ENCODE measurements around the gene CDCA7L.
"Not testable (repeated sequence)": the region's sequence is repeated elsewhere in the genome, so short reads cannot be mapped to it uniquely, and the experiment has no call there.

CDCA7L gene

GRCh38 chr7:21939136-21939857, 6.4 kb downstream of the CDCA7L start:
- TF ChIP-seq, protein P1, sequence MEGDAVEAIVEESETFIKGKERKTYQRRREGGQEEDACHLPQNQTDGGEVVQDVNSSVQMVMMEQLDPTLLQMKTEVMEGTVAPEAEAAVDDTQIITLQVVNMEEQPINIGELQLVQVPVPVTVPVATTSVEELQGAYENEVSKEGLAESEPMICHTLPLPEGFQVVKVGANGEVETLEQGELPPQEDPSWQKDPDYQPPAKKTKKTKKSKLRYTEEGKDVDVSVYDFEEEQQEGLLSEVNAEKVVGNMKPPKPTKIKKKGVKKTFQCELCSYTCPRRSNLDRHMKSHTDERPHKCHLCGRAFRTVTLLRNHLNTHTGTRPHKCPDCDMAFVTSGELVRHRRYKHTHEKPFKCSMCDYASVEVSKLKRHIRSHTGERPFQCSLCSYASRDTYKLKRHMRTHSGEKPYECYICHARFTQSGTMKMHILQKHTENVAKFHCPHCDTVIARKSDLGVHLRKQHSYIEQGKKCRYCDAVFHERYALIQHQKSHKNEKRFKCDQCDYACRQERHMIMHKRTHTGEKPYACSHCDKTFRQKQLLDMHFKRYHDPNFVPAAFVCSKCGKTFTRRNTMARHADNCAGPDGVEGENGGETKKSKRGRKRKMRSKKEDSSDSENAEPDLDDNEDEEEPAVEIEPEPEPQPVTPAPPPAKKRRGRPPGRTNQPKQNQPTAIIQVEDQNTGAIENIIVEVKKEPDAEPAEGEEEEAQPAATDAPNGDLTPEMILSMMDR (IDR thresholded peaks at IDR 0.05; ENCODE audit: low read depth, low read length, missing control alignments), result no peak
- no peak overlapping the region for H3K4me3 ChIP-seq (replicated peaks; ENCODE audit: low read depth, low read length)
- DNase-seq (ENCODE audit: extremely low read depth, low read depth), result no peak

- TF ChIP-seq, protein P1 (IDR thresholded peaks at IDR 0.05; ENCODE audit: low read depth, low read length, missing control alignments), result no peak
- DNase-seq (ENCODE audit: extremely low read depth, low read depth), result no peak
- no peak overlapping the region for H3K4me3 ChIP-seq (replicated peaks; ENCODE audit: low read depth, low read length)
These were observed 7.2 kb downstream of the CDCA7L start for GRCh38 chr7:21938463-21938862.

DNA sequence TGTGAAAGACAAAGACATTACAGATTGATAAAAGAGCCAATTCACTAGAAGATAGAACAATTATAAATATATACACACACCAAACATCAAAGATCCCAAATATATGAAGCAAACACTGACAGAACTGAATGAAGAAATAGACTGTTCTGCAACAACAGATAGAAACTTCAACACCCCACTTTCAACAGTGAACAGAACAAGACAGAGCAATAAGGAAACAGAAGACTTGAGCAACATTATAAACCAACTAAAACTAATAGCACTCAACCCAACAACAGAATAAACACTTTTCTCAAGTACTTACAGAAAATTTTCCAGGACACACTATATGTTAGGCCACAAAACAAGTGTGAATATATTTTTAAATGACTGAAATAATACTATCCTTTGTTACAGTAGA, 10.9 kb downstream of the CDCA7L start:
- TF ChIP-seq, protein P1 (IDR thresholded peaks at IDR 0.05; ENCODE audit: low read depth, low read length, missing control alignments), result no peak
- DNase-seq (ENCODE audit: extremely low read depth, low read depth), result no peak
- H3K4me3 ChIP-seq (replicated peaks; ENCODE audit: low read depth, low read length), result no peak overlapping the region

- DNase-seq (ENCODE audit: extremely low read depth, low read depth); H3K4me3 ChIP-seq (replicated peaks; ENCODE audit: low read depth, low read length): not testable (repeated sequence)
These were observed 12.4 kb downstream of the CDCA7L start for GRCh38 chr7:21933293-21933692.

- DNase-seq (ENCODE audit: extremely low read depth, low read depth), result no peak
These were observed 18.0 kb downstream of the CDCA7L start for GRCh38 chr7:21927693-21928092.

GRCh38 chr7:21926448-21926847, 19.3 kb downstream of the CDCA7L start:
- TF ChIP-seq, protein P1 (IDR thresholded peaks at IDR 0.05; ENCODE audit: low read depth, low read length, missing control alignments), result no peak
- DNase-seq (ENCODE audit: extremely low read depth, low read depth), result no peak
- H3K4me3 ChIP-seq (replicated peaks; ENCODE audit: low read depth, low read length), result no peak overlapping the region

More at GRCh38 chr7:21927693-21928092, 18.0 kb downstream of the CDCA7L start:
- TF ChIP-seq, protein P1 (IDR thresholded peaks at IDR 0.05; ENCODE audit: low read depth, low read length, missing control alignments), result no peak
- no peak overlapping the region for H3K4me3 ChIP-seq (replicated peaks; ENCODE audit: low read depth, low read length)

DNA sequence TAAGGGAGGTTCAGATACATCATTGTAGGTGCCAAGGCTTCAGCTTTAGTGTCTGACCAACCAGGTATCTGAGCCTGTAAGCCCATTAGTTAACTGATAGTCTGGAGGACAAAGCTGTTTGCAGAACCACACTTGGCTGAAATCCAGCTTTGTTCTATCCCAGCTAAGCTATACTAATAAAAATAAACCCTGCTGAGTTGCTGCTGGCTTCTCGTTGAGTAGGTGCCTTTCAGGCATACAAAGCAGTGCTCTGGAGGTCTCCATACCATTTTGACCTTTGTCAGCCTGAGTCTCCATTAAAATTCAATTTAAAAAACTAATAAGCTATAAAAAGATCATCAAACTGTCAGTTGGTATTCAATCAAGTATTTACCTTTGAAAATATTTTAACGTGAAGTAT, 22.0 kb downstream of the CDCA7L start:
- DNase-seq (ENCODE audit: extremely low read depth, low read depth), result no peak
- H3K4me3 ChIP-seq (replicated peaks; ENCODE audit: low read depth, low read length), result no peak overlapping the region
- TF ChIP-seq, protein P1 (IDR thresholded peaks at IDR 0.05; ENCODE audit: low read depth, low read length, missing control alignments), result no peak

Data from HFF-Myc (cell line).